Hepatocyte (in vitro differentiated cells): Measurements from ENCODE around the gene PNKP. TPM values are rescaled to one million over a fixed set of nuclear protein-coding genes. Genes with fewer than 3 reads are reported as not detected.

Source experiments
- DNase-seq: peaks from one replicate; pipeline ENCODE4 v3.0.0-alpha.2; 2016; ENCODE audit warnings: low spot score
- H2AFZ ChIP-seq: fragments of 200-600 bp; sonication (generic); 2 replicates; pipeline ENCODE4 v1.6.0; 2016; ENCODE audit warnings: antibody characterized with exemption, mild to moderate bottlenecking
- H3K27ac ChIP-seq: fragments of 200-600 bp; sonication (generic); 2 replicates; pipeline ENCODE4 v1.5.1; 2016; ENCODE audit warnings: mild to moderate bottlenecking
- H3K27me3 ChIP-seq: fragments of 200-600 bp; sonication (generic); 2 replicates; pipeline ENCODE4 v1.6.1; 2016
- H3K36me3 ChIP-seq: fragments of 200-600 bp; sonication (generic); replicated peaks from 2 replicates; pipeline ENCODE4 v1.5.1; 2016; ENCODE audit warnings: low read depth; ENCODE audit not compliant: insufficient read depth
- H3K4me1 ChIP-seq: fragments of 200-600 bp; sonication (generic); 2 replicates; pipeline ENCODE4 v1.5.1; 2016; ENCODE audit warnings: mild to moderate bottlenecking, moderate library complexity; ENCODE audit not compliant: insufficient read depth
- H3K4me2 ChIP-seq: fragments of 200-600 bp; sonication (generic); 2 replicates; pipeline ENCODE4 v1.6.0; 2016
- H3K4me3 ChIP-seq: fragments of 200-600 bp; sonication (generic); 2 replicates; pipeline ENCODE4 v1.5.1; 2016; ENCODE audit warnings: mild to moderate bottlenecking
- H3K79me2 ChIP-seq: fragments of 200-600 bp; sonication (generic); 2 replicates; pipeline ENCODE4 v1.6.0; 2017; ENCODE audit warnings: mild to moderate bottlenecking
- H3K9me2 ChIP-seq: fragments of 200-600 bp; sonication (generic); replicated peaks from 2 replicates; pipeline ENCODE4 v1.6.0; 2017; ENCODE audit warnings: mild to moderate bottlenecking; ENCODE audit not compliant: insufficient read depth
- H3K9me3 ChIP-seq: fragments of 200-600 bp; sonication (generic); 2 replicates; pipeline ENCODE4 v1.5.1; 2016; ENCODE audit warnings: low read depth, mild to moderate bottlenecking
- H4K20me1 ChIP-seq: fragments of 200-600 bp; sonication (generic); 2 replicates; pipeline ENCODE4 v1.6.0; 2016; ENCODE audit warnings: mild to moderate bottlenecking; ENCODE audit not compliant: insufficient read depth, poor library complexity, severe bottlenecking
- CTCF ChIP-seq: fragments of 200-600 bp; sonication (generic); IDR thresholded peaks from 2 replicates; pipeline ENCODE4 v1.5.1; 2016; ENCODE audit warnings: antibody characterized with exemption, mild to moderate bottlenecking; ENCODE audit not compliant: poor library complexity
- EZH2 ChIP-seq: fragments of 200-600 bp; sonication (generic); IDR thresholded peaks from 2 replicates; pipeline ENCODE4 v1.6.1; 2016; ENCODE audit warnings: antibody characterized with exemption, mild to moderate bottlenecking, borderline replicate concordance
- EZH2phosphoT487 ChIP-seq: fragments of 200-600 bp; sonication (generic); IDR thresholded peaks from one replicate; pipeline ENCODE4 v1.6.1; 2018; ENCODE audit warnings: antibody characterized with exemption, mild to moderate bottlenecking, low read depth, moderate library complexity; ENCODE audit not compliant: unreplicated experiment, severe bottlenecking
- WGBS: methylation state at CpG from one replicate; pipeline ENCODE4 v1.1.6; 2016; ENCODE audit warnings: low lambda C conversion rate; ENCODE audit errors: missing lambda C conversion rate; 5-methylcytosine and 5-hydroxymethylcytosine counted together
- polyA plus RNA-seq: library from polyadenylated mRNA; unstranded; fragments of >200 nt; fragmentation: Nextera tagmentation; extraction: Ambion mirVana; gene quantifications from 2 replicates; pipeline ENCODE4 v1.2.1, GENCODE V29; 2016
- total RNA-seq: library from RNA; depleted of rRNA; stranded (reverse); fragments of >200 nt; gene quantifications from 2 replicates; pipeline ENCODE4 v1.2.3, GENCODE V29; 2014

The PNKP gene
- total and polyA plus RNA-seq, 2 experiments from 2014 or later = 27.0 to 68.6 TPM

GRCh38 chr19:49891393-49891792, 24.0 kb upstream of the PNKP start:
- no peak for DNase-seq
- Histone ChIP-seq H3K4me3 (no peak overlapping the region), H3K36me3 (no peaks in the 10 kb centered on the region), H3K27ac (no peak overlapping the region), H3K9me3 (no peaks in the 10 kb centered on the region), H3K79me2 (no peaks in the 10 kb centered on the region), H3K9me2 (no peaks in the 10 kb centered on the region), H4K20me1 (no peaks in the 10 kb centered on the region), H3K4me1 (peaks cover 7% of the 10 kb centered on the region), H3K27me3 (no peaks in the 10 kb centered on the region), H2AFZ (no peak overlapping the region), H3K4me2 (no peak overlapping the region)
- 90% methylated on average over 17 of the region's 17 CpGs for WGBS
- TF ChIP-seq EZH2 = no peak
- TF ChIP-seq EZH2phosphoT487 = no peak
- TF ChIP-seq CTCF = no peak

GRCh38 chr19:49890349-49891311, 23.3 kb upstream of the PNKP start:
- H3K9me2 ChIP-seq = no peaks in the 10 kb centered on the region
- H3K27me3 ChIP-seq = no peaks in the 10 kb centered on the region
- H3K4me1 ChIP-seq = peaks cover 7% of the 10 kb centered on the region
- no peak for TF ChIP-seq CTCF
- TF ChIP-seq EZH2phosphoT487 = no peak
- no peak for TF ChIP-seq EZH2
- no peaks in the 10 kb centered on the region for H3K36me3 ChIP-seq
- no peak overlapping the region for H3K27ac ChIP-seq
- peak; percentile 58 for DNase-seq
- H4K20me1 ChIP-seq = no peaks in the 10 kb centered on the region
- H2AFZ ChIP-seq = no peak overlapping the region
- 25% methylated on average over 42 of the region's 69 CpGs for WGBS
- H3K4me3 ChIP-seq = no peak overlapping the region
- H3K4me2 ChIP-seq = peak overlapping the region; percentile 85
- H3K79me2 ChIP-seq = no peaks in the 10 kb centered on the region
- no peaks in the 10 kb centered on the region for H3K9me3 ChIP-seq

GRCh38 chr19:49889687-49890348, 22.4 kb upstream of the PNKP start:
- no peaks in the 10 kb centered on the region for H3K27me3 ChIP-seq
- no peaks in the 10 kb centered on the region for H4K20me1 ChIP-seq
- no peak overlapping the region for H3K4me3 ChIP-seq
- WGBS = 47% methylated on average over 70 of the region's 71 CpGs
- H3K79me2 ChIP-seq = no peaks in the 10 kb centered on the region
- no peak overlapping the region for H3K27ac ChIP-seq
- H3K36me3 ChIP-seq = no peaks in the 10 kb centered on the region
- peaks cover 7% of the 10 kb centered on the region for H3K4me1 ChIP-seq
- DNase-seq = peak; percentile 78
- H2AFZ ChIP-seq = no peak overlapping the region
- H3K9me2 ChIP-seq = no peaks in the 10 kb centered on the region
- peak overlapping the region; percentile 85 for H3K4me2 ChIP-seq
- H3K9me3 ChIP-seq = no peaks in the 10 kb centered on the region
- TF ChIP-seq CTCF = peak; percentile 61
- no peak for TF ChIP-seq EZH2phosphoT487
